Right lobe of liver (tissue), 6 donors: ENCODE data around the gene NUBPL. TPM values are rescaled to one million over a fixed set of nuclear protein-coding genes. Genes with fewer than 3 reads are reported as not detected.

ENCODE experiments used
- ATAC-seq, 4 donors: fragments of 200-7000 bp; cut with Tn5 transposase; one replicate each; pipeline ENCODE4 v1.9.1; 2020; ENCODE audit warnings: mild to moderate bottlenecking in 4 of 4, moderate library complexity in 4 of 4
- DNase-seq, 3 donors: peaks; one replicate each; pipeline ENCODE4 v3.0.0-alpha.2; 2020
- H3K27ac ChIP-seq, 3 donors: fragments of 200-600 bp; one replicate each; pipeline ENCODE4 v1.8.0; 2022
- H3K27me3 ChIP-seq, 2 donors: fragments of 200-600 bp; one replicate each; pipeline ENCODE4 v1.8.0; 2022
- H3K36me3 ChIP-seq, 4 donors: fragments of 200-600 bp; sonication (generic) in 1 of 4; one replicate each; pipeline versions ENCODE4 v1.5.1 to v1.8.0; 2017 to 2022; ENCODE audit warnings: control low read depth in 1 of 4
- H3K4me1 ChIP-seq, 4 donors: fragments of 200-600 bp; sonication (generic) in 1 of 4; one replicate each; pipeline versions ENCODE4 v1.5.1 to v1.8.0; 2017 to 2022; ENCODE audit warnings: control low read depth in 1 of 4
- H3K4me3 ChIP-seq, 3 donors: fragments of 200-600 bp; one replicate each; pipeline ENCODE4 v1.8.0; 2022
- H3K9me3 ChIP-seq, 4 donors: fragments of 200-600 bp; sonication (generic) in 1 of 4; one replicate each; pipeline versions ENCODE4 v1.5.1 to v1.8.0; 2017 to 2022; ENCODE audit warnings: control low read depth in 1 of 4
- CTCF ChIP-seq, 4 donors: fragments of 200-600 bp in 3 of 4; fragments of 450-650 bp in 1 of 4; IDR thresholded peaks; one replicate each; pipeline versions ENCODE4 v1.5.1 to v1.8.0; 2016 to 2022; ENCODE audit warnings: antibody characterized with exemption in 4 of 4, mild to moderate bottlenecking in 2 of 4
- POLR2A ChIP-seq: fragments of 450-650 bp; IDR thresholded peaks from one replicate; pipeline ENCODE4 v1.6.1; 2017; ENCODE audit warnings: antibody characterized with exemption, mild to moderate bottlenecking
- WGBS: methylation state at CpG from one replicate; pipeline ENCODE4 v1.1.6; 2018; ENCODE audit warnings: low coverage, low lambda C conversion rate; ENCODE audit not compliant: insufficient coverage; ENCODE audit errors: missing lambda C conversion rate; 5-methylcytosine and 5-hydroxymethylcytosine counted together
- intact Hi-C, 2 donors: fragments of 100-400 bp; cut with DNase I; formaldehyde crosslinking; loops; one replicate each; pipeline versions ENCODE4 v1.11.2 to v1.14.1; 2022
- total RNA-seq, 6 experiments: library from RNA; depleted of rRNA in 2 of 6; stranded (reverse); fragments of >200 nt in 2 of 6; fragmentation: NEBNext Ultra II Directional in 3 of 6; extraction: Animal tissue kit (Norgen Biotek cat#: 25700) in 3 of 6; gene quantifications; one replicate each; pipeline versions ENCODE4 v1.1.0 to v1.2.4, GENCODE V29; 2016 to 2023
- donor health status: DM: no; HTN: yes; CAD: no.
- donor health status: DM: no; HTN: no; CAD: no.
- donor health status: DM: no; HTN: no; CAD: no.
- donor health status: DM: no; HTN: yes; CAD: no.
- donor health status: DM: no; HTN: yes; CAD: no.

NUBPL gene
- total RNA-seq, 6 experiments from 2014 or later = 6.3 to 9.5 (median 7.2) TPM

- intact Hi-C loops = no loop called here
Measured at GRCh38 chr14:31770271-31770670, 209.1 kb downstream of the NUBPL start.

DNA sequence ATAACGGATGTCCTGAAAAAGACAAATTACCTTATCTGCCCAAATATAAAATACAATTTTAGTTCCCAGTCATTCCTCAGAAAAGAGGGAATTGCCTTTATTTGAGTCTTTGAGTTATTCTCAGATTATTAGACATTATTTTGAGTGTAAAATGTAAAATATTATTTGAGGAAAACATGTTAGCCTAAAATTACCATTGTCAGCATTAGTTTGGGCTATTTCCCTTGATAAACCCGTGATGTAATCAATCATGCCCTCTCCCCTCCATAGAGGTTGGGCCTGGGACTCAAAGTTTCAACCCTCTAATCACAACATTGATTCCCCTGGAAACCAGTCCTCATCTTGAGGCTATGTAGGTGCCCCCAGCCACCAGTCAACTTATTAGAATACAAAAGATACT, 213.4 kb downstream of the NUBPL start:
- no peaks in the 10 kb centered on the region for H3K36me3 ChIP-seq
- intact Hi-C loops = no loop called here
- no peak for TF ChIP-seq CTCF (IDR thresholded peaks at IDR 0.05)
- TF ChIP-seq POLR2A = no peak
- DNase-seq (no peak), ATAC-seq (no peak)
- H3K9me3 ChIP-seq = no peaks in the 10 kb centered on the region
- H3K27me3 ChIP-seq = no peaks in the 10 kb centered on the region
- WGBS = 93% methylated on average over 2 of the region's 2 CpGs
- H3K27ac ChIP-seq = no peak overlapping the region
- no peak overlapping the region for H3K4me3 ChIP-seq
- no peaks in the 10 kb centered on the region for H3K4me1 ChIP-seq

More at GRCh38 chr14:31770271-31770670, 209.1 kb downstream of the NUBPL start:
- no peak overlapping the region for H3K27ac ChIP-seq
- H3K9me3 ChIP-seq = no peaks in the 10 kb centered on the region
- H3K4me3 ChIP-seq = no peak overlapping the region
- TF ChIP-seq CTCF (IDR thresholded peaks at IDR 0.05) (no peak), POLR2A (no peak)
- no peaks in the 10 kb centered on the region for H3K4me1 ChIP-seq
- DNase-seq = no peak
- peak in 2 of 4 donors; percentile 18 to 63 for ATAC-seq
- 73% methylated on average over 4 of the region's 4 CpGs for WGBS
- H3K36me3 ChIP-seq = no peaks in the 10 kb centered on the region
- no peaks in the 10 kb centered on the region for H3K27me3 ChIP-seq

GRCh38 chr14:31777312-31777711, 216.1 kb downstream of the NUBPL start:
- Histone ChIP-seq H3K4me1 (no peaks in the 10 kb centered on the region), H3K9me3 (no peaks in the 10 kb centered on the region), H3K27me3 (no peaks in the 10 kb centered on the region), H3K27ac (no peak overlapping the region), H3K36me3 (no peaks in the 10 kb centered on the region), H3K4me3 (no peak overlapping the region)
- WGBS = 85% methylated on average over 4 of the region's 4 CpGs
- DNase-seq = no peak
- no peak for TF ChIP-seq CTCF (IDR thresholded peaks at IDR 0.05)
- TF ChIP-seq POLR2A = no peak
- ATAC-seq = no peak
- intact Hi-C loops = no loop called here

GRCh38 chr14:31781578-31781977, 220.4 kb downstream of the NUBPL start:
- no peak for TF ChIP-seq POLR2A
- TF ChIP-seq CTCF (IDR thresholded peaks at IDR 0.05) = no peak
- intact Hi-C loops = no loop called here

GRCh38 chr14:31785574-31785973, 224.4 kb downstream of the NUBPL start:
- Histone ChIP-seq H3K4me3 (no peak overlapping the region), H3K27ac (no peak overlapping the region), H3K9me3 (no peaks in the 10 kb centered on the region), H3K36me3 (no peaks in the 10 kb centered on the region), H3K27me3 (no peaks in the 10 kb centered on the region), H3K4me1 (no peaks in the 10 kb centered on the region)
- TF ChIP-seq POLR2A (no peak), CTCF (IDR thresholded peaks at IDR 0.05) (no peak)
- DNase-seq (no peak), ATAC-seq (no peak)
- intact Hi-C loops = no loop called here
- WGBS = 100% methylated on average over 1 of the region's 1 CpG

More at GRCh38 chr14:31781578-31781977, 220.4 kb downstream of the NUBPL start:
- no peaks in the 10 kb centered on the region for H3K36me3 ChIP-seq
- 100% methylated on average over 1 of the region's 1 CpG for WGBS
- H3K4me3 ChIP-seq = no peak overlapping the region
- ATAC-seq (no peak), DNase-seq (no peak)
- no peak overlapping the region for H3K27ac ChIP-seq
- no peaks in the 10 kb centered on the region for H3K27me3 ChIP-seq
- H3K9me3 ChIP-seq = no peaks in the 10 kb centered on the region
- H3K4me1 ChIP-seq = no peaks in the 10 kb centered on the region
